ENCODE results near the gene ARAP1. TPM values are rescaled to one million over a fixed set of nuclear protein-coding genes. Genes with fewer than 3 reads are reported as not detected.

The ARAP1 gene
- total and polyA plus RNA-seq, 8 donors, result 32.2 to 201 (median 69.8) TPM

- Histone ChIP-seq H3K27me3 (no peaks in the 10 kb centered on the region), H3K4me1 (peaks cover 0 to 43% (median 27%) of the 10 kb centered on the region in 4 donors), H3K27ac (peak overlapping the region in 2 of 5 donors; percentile 26 to 37), H3K36me3 (peaks cover 44 to 89% (median 80%) of the 10 kb centered on the region in 4 donors), H3K4me3 (no peak overlapping the region), H3K9me3 (no peaks in the 10 kb centered on the region)
- intact Hi-C loops (cut with DNase I; ENCODE audit: low total_unique reads), result no loop called here
- DNase-seq, result peak in 1 of 2 donors; percentile 63
- TF ChIP-seq POLR2A (IDR thresholded peaks at IDR 0.05) (no peak), CTCF (IDR thresholded peaks at IDR 0.05) (no peak), POLR2AphosphoS5 (IDR thresholded peaks at IDR 0.05) (no peak), EP300 (IDR thresholded peaks at IDR 0.05) (no peak)
- WGBS, 5 donors, result 57 to 70% (median 63%) methylated on average over 21 to 26 of the region's 26 CpGs
Measured at GRCh38 chr11:72712168-72712751, 39.9 kb downstream of the ARAP1 start.

- no peak for TF ChIP-seq POLR2AphosphoS5 (IDR thresholded peaks at IDR 0.05)
- no peak for TF ChIP-seq EP300 (IDR thresholded peaks at IDR 0.05)
- no peak for TF ChIP-seq POLR2A (IDR thresholded peaks at IDR 0.05)
- no peak for TF ChIP-seq CTCF (IDR thresholded peaks at IDR 0.05)
- Histone ChIP-seq H3K4me1 (peaks cover 0 to 39% (median 18%) of the 10 kb centered on the region in 4 donors), H3K36me3 (peaks cover 53 to 89% (median 80%) of the 10 kb centered on the region in 4 donors), H3K27me3 (no peaks in the 10 kb centered on the region), H3K9me3 (no peaks in the 10 kb centered on the region), H3K27ac (no peak overlapping the region), H3K4me3 (no peak overlapping the region)
- DNase-seq, result no peak
- WGBS, 5 donors, result 91 to 94% (median 91%) methylated on average over 4 to 9 of the region's 9 CpGs
- intact Hi-C loops (cut with DNase I; ENCODE audit: low total_unique reads), result no loop called here
Measured at GRCh38 chr11:72711141-72711540, 41.1 kb downstream of the ARAP1 start.

- DNase-seq, result no peak
- H3K27me3 ChIP-seq, result no peaks in the 10 kb centered on the region
- H3K4me1 ChIP-seq, result peaks cover 0 to 33% (median 17%) of the 10 kb centered on the region in 4 donors
- no peaks in the 10 kb centered on the region for H3K9me3 ChIP-seq
- TF ChIP-seq EP300 (IDR thresholded peaks at IDR 0.05), result no peak
- no peak for TF ChIP-seq CTCF (IDR thresholded peaks at IDR 0.05)
- no peak for TF ChIP-seq POLR2AphosphoS5 (IDR thresholded peaks at IDR 0.05)
- no peak for TF ChIP-seq POLR2A (IDR thresholded peaks at IDR 0.05)
- intact Hi-C loops (cut with DNase I; ENCODE audit: low total_unique reads), result no loop called here
- H3K36me3 ChIP-seq, result peaks cover 60 to 98% (median 89%) of the 10 kb centered on the region in 4 donors
- no peak overlapping the region for H3K4me3 ChIP-seq
- WGBS, 5 donors, result 90 to 93% (median 91%) methylated on average over 6 to 11 of the region's 11 CpGs
- no peak overlapping the region for H3K27ac ChIP-seq
Measured at GRCh38 chr11:72710278-72710677, 41.9 kb downstream of the ARAP1 start.

- DNase-seq, result no peak
- no peaks in the 10 kb centered on the region for H3K9me3 ChIP-seq
- no peaks in the 10 kb centered on the region for H3K27me3 ChIP-seq
- H3K4me1 ChIP-seq, result peaks cover 0 to 28% (median 16%) of the 10 kb centered on the region in 4 donors
- H3K27ac ChIP-seq, result no peak overlapping the region
- H3K4me3 ChIP-seq, result no peak overlapping the region
- intact Hi-C loops (cut with DNase I; ENCODE audit: low total_unique reads), result no loop called here
- WGBS, 5 donors, result 92 to 98% (median 94%) methylated on average over 20 of the region's 20 CpGs
- TF ChIP-seq POLR2A (IDR thresholded peaks at IDR 0.05) (no peak), POLR2AphosphoS5 (IDR thresholded peaks at IDR 0.05) (no peak), EP300 (IDR thresholded peaks at IDR 0.05) (no peak), CTCF (IDR thresholded peaks at IDR 0.05) (no peak)
- H3K36me3 ChIP-seq, result peaks cover 65 to 99% (median 95%) of the 10 kb centered on the region in 4 donors
Measured at GRCh38 chr11:72709478-72710238, 42.5 kb downstream of the ARAP1 start.
